HG02852 (cell line): ENCODE data around the gene P3H1.
"Not testable (repeated sequence)": the region's sequence is repeated elsewhere in the genome, so short reads cannot be mapped to it uniquely, and the experiment has no call there.

ENCODE experiments used
- ATAC-seq: cut with Tn5 transposase; IDR thresholded peaks from one replicate; pipeline ENCODE4 v1.9.1; 2021; ENCODE audit warnings: mild to moderate bottlenecking, moderate library complexity; ENCODE audit not compliant: unreplicated experiment

The P3H1 gene

GRCh38 chr1:42773420-42773819, 6.6 kb upstream of the P3H1 start:
- no peak for ATAC-seq

- ATAC-seq, result no peak
These were observed 3.0 kb upstream of the P3H1 start for GRCh38 chr1:42769811-42770210.

GRCh38 chr1:42768172-42768571, 1.3 kb upstream of the P3H1 start:
- no peak for ATAC-seq

- peak; percentile 24 for ATAC-seq
These were observed 727 bp upstream of the P3H1 start for GRCh38 chr1:42767510-42768000.

- ATAC-seq, result peak; percentile 25
These were observed 742 bp downstream of the P3H1 start for GRCh38 chr1:42765832-42766740.

- no peak for ATAC-seq
These were observed 1.6 kb downstream of the P3H1 start for GRCh38 chr1:42765269-42765668.

- ATAC-seq, result no peak
These were observed 4.6 kb downstream of the P3H1 start for GRCh38 chr1:42762269-42762668.

GRCh38 chr1:42761567-42761966, 5.3 kb downstream of the P3H1 start:
- no peak for ATAC-seq

GRCh38 chr1:42759114-42759513, 7.7 kb downstream of the P3H1 start:
- ATAC-seq, result no peak

GRCh38 chr1:42758641-42759040, 8.2 kb downstream of the P3H1 start:
- ATAC-seq, result no peak

GRCh38 chr1:42757892-42758275, 8.9 kb downstream of the P3H1 start:
- no peak for ATAC-seq

GRCh38 chr1:42756956-42757891, 9.6 kb downstream of the P3H1 start:
- ATAC-seq, result no peak

- no peak for ATAC-seq
These were observed 13.8 kb downstream of the P3H1 start for GRCh38 chr1:42753070-42753469.

GRCh38 chr1:42752284-42752683, 14.5 kb downstream of the P3H1 start:
- no peak for ATAC-seq

- ATAC-seq, result not testable (repeated sequence)
These were observed 15.2 kb downstream of the P3H1 start for GRCh38 chr1:42751511-42752070.

GRCh38 chr1:42750041-42750440, 16.8 kb downstream of the P3H1 start:
- ATAC-seq, result no peak

GRCh38 chr1:42748461-42749410, 18.1 kb downstream of the P3H1 start:
- no peak for ATAC-seq

- ATAC-seq, result no peak
These were observed 18.8 kb downstream of the P3H1 start for GRCh38 chr1:42748021-42748420.

- no peak for ATAC-seq
These were observed 19.7 kb downstream of the P3H1 start for GRCh38 chr1:42747125-42747524.
